Panc1 (cell line): Measurements from ENCODE around the gene LIPN. TPM values are rescaled to one million over a fixed set of nuclear protein-coding genes. Genes with fewer than 3 reads are reported as not detected.

Source experiments
- ATAC-seq: fragments of 200-7000 bp; cut with Tn5 transposase; 2 replicates; pipeline ENCODE4 v1.9.1; 2020; ENCODE audit warnings: mild to moderate bottlenecking, moderate library complexity
- BruUV-seq: library from RNA; stranded (reverse); fragments of 400-500 nt; replicated peaks from 2 replicates; lab custom pipeline; 2021; lab: Mats Ljungman, UMichigan
- CTCF ChIA-PET: fragments of 300-600 bp; sonication (Branson Sonifier 250); formaldehyde crosslinking; loops from one replicate; lab custom pipeline; 2022; ENCODE audit warnings: antibody characterized with exemption; lab: Charles Lee
- POLR2A ChIA-PET: fragments of 300-600 bp; sonication (Branson Sonifier 250); formaldehyde crosslinking; loops from one replicate; lab custom pipeline; 2022; ENCODE audit warnings: antibody characterized with exemption; lab: Charles Lee
- DNase-seq: peaks from one replicate; pipeline ENCODE4 v3.0.0-alpha.2; 2010; ENCODE audit warnings: low read depth, low spot score
- H3K27ac ChIP-seq: 2 replicates; pipeline ENCODE4 v1.5.1; 2011; ENCODE audit warnings: mild to moderate bottlenecking, low read length, inconsistent platforms
- H3K27me3 ChIP-seq: fragments of 200-500 bp; sonication (Bioruptor generic); 2 replicates; pipeline ENCODE4 v1.6.0; 2014; ENCODE audit warnings: low read length, inconsistent platforms; ENCODE audit not compliant: control insufficient read depth, insufficient read depth
- H3K36me3 ChIP-seq: fragments of 200-500 bp; sonication (Bioruptor generic); 2 replicates; pipeline ENCODE4 v1.5.1; 2014; ENCODE audit warnings: inconsistent platforms, mild to moderate bottlenecking, low read length, moderate library complexity; ENCODE audit not compliant: control insufficient read depth, insufficient read depth
- H3K4me1 ChIP-seq: 2 replicates; pipeline ENCODE4 v1.5.1; 2011; ENCODE audit warnings: inconsistent platforms, mild to moderate bottlenecking, low read length, moderate library complexity; ENCODE audit not compliant: control insufficient read depth, insufficient read depth
- H3K4me3 ChIP-seq, 2 experiments: 2 replicates each; pipeline ENCODE4 v1.5.1; 2011 to 2012; ENCODE audit warnings: low read depth in 2 of 2, low read length in 2 of 2, mild to moderate bottlenecking in 2 of 2, inconsistent platforms in 1 of 2, moderate library complexity in 1 of 2
- H3K9me3 ChIP-seq: fragments of 200-500 bp; sonication (Bioruptor generic); 2 replicates; pipeline ENCODE4 v1.5.1; 2014; ENCODE audit warnings: low read depth, mild to moderate bottlenecking, inconsistent platforms, low read length, moderate library complexity; ENCODE audit not compliant: control insufficient read depth, insufficient read depth
- CTCF ChIP-seq: fragments of 450-650 bp; IDR thresholded peaks from 2 replicates; pipeline ENCODE4 v1.5.1; 2017; ENCODE audit warnings: mild to moderate bottlenecking
- POLR2AphosphoS5 ChIP-seq: IDR thresholded peaks from 2 replicates; pipeline ENCODE4 v1.6.1; 2012; ENCODE audit warnings: mild to moderate bottlenecking, low read depth, low read length, moderate library complexity
- SIN3A ChIP-seq: IDR thresholded peaks from 2 replicates; pipeline ENCODE4 v1.6.1; 2012; ENCODE audit warnings: low read depth, mild to moderate bottlenecking, low read length, moderate library complexity, borderline replicate concordance; ENCODE audit not compliant: insufficient read depth
- TCF7L2 ChIP-seq: IDR thresholded peaks from 2 replicates; pipeline ENCODE4 v1.6.1; 2011; ENCODE audit warnings: mild to moderate bottlenecking, low read depth, low read length, inconsistent platforms
- in situ Hi-C: cut with HindIII; loops from 2 replicates; pipeline ENCODE4 v1.10.0; 2016; ENCODE audit warnings: low sequenced_read_pairs, low pct_unique_long_range_greater_than_20kb
- intact Hi-C: fragments of 100-400 bp; cut with micrococcal nuclease; formaldehyde crosslinking; loops from one replicate; pipeline ENCODE4 v1.10.0; 2022; ENCODE audit not compliant: unreplicated experiment
- total RNA-seq: library from RNA; stranded (reverse); gene quantifications from one replicate; pipeline ENCODE4 v1.2.1, GENCODE V29; 2021; ENCODE audit not compliant: unreplicated experiment
- TF ChIP-seq, protein P1 (sequence below), 2 experiments: IDR thresholded peaks; 2 replicates each; pipeline ENCODE4 v1.6.1; 2011 to 2012; ENCODE audit warnings: low read depth in 2 of 2, control low read depth in 1 of 2, low read length in 1 of 2, mild to moderate bottlenecking in 1 of 2, moderate library complexity in 1 of 2; ENCODE audit not compliant: insufficient read depth in 1 of 2

Gene LIPN
- total RNA-seq, 1 experiment from 2014 or later: not detected

GRCh38 chr10:88731296-88731695 is 28.5 kb upstream of the LIPN start:
- TF ChIP-seq POLR2AphosphoS5: no peak
- no peak for TF ChIP-seq TCF7L2
- TF ChIP-seq, protein P1, sequence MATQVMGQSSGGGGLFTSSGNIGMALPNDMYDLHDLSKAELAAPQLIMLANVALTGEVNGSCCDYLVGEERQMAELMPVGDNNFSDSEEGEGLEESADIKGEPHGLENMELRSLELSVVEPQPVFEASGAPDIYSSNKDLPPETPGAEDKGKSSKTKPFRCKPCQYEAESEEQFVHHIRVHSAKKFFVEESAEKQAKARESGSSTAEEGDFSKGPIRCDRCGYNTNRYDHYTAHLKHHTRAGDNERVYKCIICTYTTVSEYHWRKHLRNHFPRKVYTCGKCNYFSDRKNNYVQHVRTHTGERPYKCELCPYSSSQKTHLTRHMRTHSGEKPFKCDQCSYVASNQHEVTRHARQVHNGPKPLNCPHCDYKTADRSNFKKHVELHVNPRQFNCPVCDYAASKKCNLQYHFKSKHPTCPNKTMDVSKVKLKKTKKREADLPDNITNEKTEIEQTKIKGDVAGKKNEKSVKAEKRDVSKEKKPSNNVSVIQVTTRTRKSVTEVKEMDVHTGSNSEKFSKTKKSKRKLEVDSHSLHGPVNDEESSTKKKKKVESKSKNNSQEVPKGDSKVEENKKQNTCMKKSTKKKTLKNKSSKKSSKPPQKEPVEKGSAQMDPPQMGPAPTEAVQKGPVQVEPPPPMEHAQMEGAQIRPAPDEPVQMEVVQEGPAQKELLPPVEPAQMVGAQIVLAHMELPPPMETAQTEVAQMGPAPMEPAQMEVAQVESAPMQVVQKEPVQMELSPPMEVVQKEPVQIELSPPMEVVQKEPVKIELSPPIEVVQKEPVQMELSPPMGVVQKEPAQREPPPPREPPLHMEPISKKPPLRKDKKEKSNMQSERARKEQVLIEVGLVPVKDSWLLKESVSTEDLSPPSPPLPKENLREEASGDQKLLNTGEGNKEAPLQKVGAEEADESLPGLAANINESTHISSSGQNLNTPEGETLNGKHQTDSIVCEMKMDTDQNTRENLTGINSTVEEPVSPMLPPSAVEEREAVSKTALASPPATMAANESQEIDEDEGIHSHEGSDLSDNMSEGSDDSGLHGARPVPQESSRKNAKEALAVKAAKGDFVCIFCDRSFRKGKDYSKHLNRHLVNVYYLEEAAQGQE (IDR thresholded peaks at IDR 0.05; ENCODE audit: insufficient read depth in 1 of 2, low read depth in 2 of 2, low read length in 1 of 2): no peak
- no peak for TF ChIP-seq SIN3A
- no peak for TF ChIP-seq CTCF
- in situ Hi-C loops (no loop called here), intact Hi-C loops (no loop called here)
- POLR2A ChIA-PET: no interaction called here
- ATAC-seq (no peak), DNase-seq (no peak)
- Histone ChIP-seq H3K4me3 (no peak overlapping the region), H3K27ac (no peak overlapping the region), H3K4me1 (no peaks in the 10 kb centered on the region), H3K27me3 (no peaks in the 10 kb centered on the region), H3K36me3 (no peaks in the 10 kb centered on the region), H3K9me3 (no peaks in the 10 kb centered on the region)
- CTCF ChIA-PET: no interaction called here
- no TSS peak for BruUV-seq

DNA sequence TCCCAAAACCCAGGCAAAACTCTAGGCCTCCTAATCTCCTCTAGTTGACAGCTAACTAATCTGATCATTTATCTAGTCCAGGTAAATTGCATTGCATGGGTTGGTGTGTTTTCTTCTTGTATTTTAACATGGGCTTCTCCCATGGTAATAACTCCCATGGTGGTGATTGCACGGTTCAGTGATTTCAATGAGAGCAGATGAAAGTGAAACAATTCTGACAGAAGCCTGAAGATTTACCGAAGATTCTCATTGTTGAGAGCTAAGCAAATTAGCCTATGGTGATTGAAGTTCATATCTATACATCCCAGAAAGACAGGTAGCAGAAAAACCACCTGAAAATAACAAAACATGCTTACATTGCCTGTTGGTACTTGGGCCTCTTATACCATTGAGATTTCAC is 26.6 kb upstream of the LIPN start:
- ChIA-PET CTCF (no interaction called here), POLR2A (no interaction called here)
- DNase-seq (no peak), ATAC-seq (no peak)
- Histone ChIP-seq H3K27ac (no peak overlapping the region), H3K9me3 (no peaks in the 10 kb centered on the region), H3K4me1 (no peaks in the 10 kb centered on the region), H3K4me3 (no peak overlapping the region), H3K36me3 (no peaks in the 10 kb centered on the region), H3K27me3 (no peaks in the 10 kb centered on the region)
- intact Hi-C loops (no loop called here), in situ Hi-C loops (no loop called here)
- TF ChIP-seq POLR2AphosphoS5 (no peak), TCF7L2 (no peak), CTCF (no peak), SIN3A (no peak)
- TF ChIP-seq, protein P1 (IDR thresholded peaks at IDR 0.05; ENCODE audit: insufficient read depth in 1 of 2, low read depth in 2 of 2, low read length in 1 of 2): no peak
- no TSS peak for BruUV-seq
